Dedifferentiated amniotic fluid mesenchymal stem cell (primary cell): Measurements from ENCODE around the gene ATL2.
A peak's percentile ranks its signal among the peaks of the same experiment; 100 is the strongest.
"Not testable (repeated sequence)": the region's sequence is repeated elsewhere in the genome, so short reads cannot be mapped to it uniquely, and the experiment has no call there.

Experiments
- DNase-seq: peaks from one replicate; pipeline ENCODE4 v3.0.0-alpha.2; 2016; ENCODE audit errors: extremely low spot score

ATL2 gene

GRCh38 chr2:38327580-38327979 lies 49.5 kb downstream of the ATL2 start:
- no peak for DNase-seq

GRCh38 chr2:38323623-38324022 lies 53.5 kb downstream of the ATL2 start:
- DNase-seq = no peak

- no peak for DNase-seq
Observed at GRCh38 chr2:38322224-38322914, 54.7 kb downstream of the ATL2 start.

GRCh38 chr2:38319240-38319639 lies 57.8 kb downstream of the ATL2 start:
- not testable (repeated sequence) for DNase-seq

GRCh38 chr2:38317725-38318124 lies 59.3 kb downstream of the ATL2 start:
- no peak for DNase-seq

GRCh38 chr2:38315707-38316333 lies 61.3 kb downstream of the ATL2 start:
- peak; percentile 54 for DNase-seq

GRCh38 chr2:38308821-38309220 lies 68.3 kb downstream of the ATL2 start:
- no peak for DNase-seq

GRCh38 chr2:38301969-38302702 lies 74.9 kb downstream of the ATL2 start:
- DNase-seq = no peak

GRCh38 chr2:38301340-38301968 lies 75.6 kb downstream of the ATL2 start:
- DNase-seq = no peak

- DNase-seq = no peak
Observed at GRCh38 chr2:38298539-38298938, 78.5 kb downstream of the ATL2 start.

- no peak for DNase-seq
Observed at GRCh38 chr2:38296197-38296780, 80.8 kb downstream of the ATL2 start.

GRCh38 chr2:38294597-38294996 lies 82.5 kb downstream of the ATL2 start:
- DNase-seq = no peak

GRCh38 chr2:38293152-38293865 lies 83.8 kb downstream of the ATL2 start:
- no peak for DNase-seq

- DNase-seq = no peak
Observed at GRCh38 chr2:38290332-38290731, 86.7 kb downstream of the ATL2 start.

- no peak for DNase-seq
Observed at GRCh38 chr2:38284971-38285370, 92.1 kb downstream of the ATL2 start.

- no peak for DNase-seq
Observed at GRCh38 chr2:38281095-38281742, 95.9 kb downstream of the ATL2 start.

GRCh38 chr2:38279201-38279600 lies 97.9 kb downstream of the ATL2 start:
- DNase-seq = no peak

- DNase-seq = not testable (repeated sequence)
Observed at GRCh38 chr2:38278117-38278438, 99.0 kb downstream of the ATL2 start.

- no peak for DNase-seq
Observed at GRCh38 chr2:38277245-38278116, 99.6 kb downstream of the ATL2 start.
